Lower leg skin (tissue), 4 donors: ENCODE measurements around the gene DHX40. TPM values are rescaled to one million over a fixed set of nuclear protein-coding genes. Genes with fewer than 3 reads are reported as not detected.
"Not testable (repeated sequence)": the region's sequence is repeated elsewhere in the genome, so short reads cannot be mapped to it uniquely, and the experiment has no call there.

Experiments used
- DNase-seq, 2 donors: peaks; one replicate each; pipeline ENCODE4 v3.0.0-alpha.2; 2019; ENCODE audit warnings: low spot score in 2 of 2
- H3K4me3 ChIP-seq: fragments of 200-600 bp; sonication (generic); 2 replicates; pipeline ENCODE4 v1.5.1; 2017; ENCODE audit warnings: mild to moderate bottlenecking, low read depth; ENCODE audit not compliant: poor library complexity, severe bottlenecking
- CTCF ChIP-seq, 3 donors: fragments of 450-650 bp; IDR thresholded peaks; one replicate each; pipeline ENCODE4 v1.5.1; 2016; ENCODE audit warnings: antibody characterized with exemption in 3 of 3, mild to moderate bottlenecking in 3 of 3, moderate library complexity in 2 of 3
- POLR2A ChIP-seq, 2 donors: fragments of 450-650 bp; IDR thresholded peaks; one replicate each; pipeline ENCODE4 v1.6.1; 2016 to 2017; ENCODE audit warnings: antibody characterized with exemption in 2 of 2, mild to moderate bottlenecking in 1 of 2, moderate library complexity in 1 of 2
- WGBS, 2 donors: methylation state at CpG; one replicate each; pipeline ENCODE4 v1.1.5; 2018; 5-methylcytosine and 5-hydroxymethylcytosine counted together
- intact Hi-C: fragments of 100-400 bp; cut with DNase I; formaldehyde crosslinking; loops from one replicate; pipeline ENCODE4 v1.15.0; 2023; ENCODE audit warnings: low total_unique reads
- total RNA-seq, 4 donors: library from RNA; depleted of rRNA; stranded (reverse); fragments of >200 nt; gene quantifications; one replicate each; pipeline ENCODE4 v1.1.0, GENCODE V29; 2016

Gene DHX40
- total RNA-seq, 4 donors from 2014 or later = 35.1 to 57.3 (median 49.9) TPM

GRCh38 chr17:59652119-59652518, 86.7 kb downstream of the DHX40 start:
- no peak overlapping the region for H3K4me3 ChIP-seq
- intact Hi-C loops = no loop called here
- TF ChIP-seq CTCF (IDR thresholded peaks at IDR 0.05) (no peak), POLR2A (IDR thresholded peaks at IDR 0.05) (no peak)
- no peak for DNase-seq
- 86 to 89% methylated on average over 2 of the region's 2 CpGs for WGBS, 2 donors

DNA sequence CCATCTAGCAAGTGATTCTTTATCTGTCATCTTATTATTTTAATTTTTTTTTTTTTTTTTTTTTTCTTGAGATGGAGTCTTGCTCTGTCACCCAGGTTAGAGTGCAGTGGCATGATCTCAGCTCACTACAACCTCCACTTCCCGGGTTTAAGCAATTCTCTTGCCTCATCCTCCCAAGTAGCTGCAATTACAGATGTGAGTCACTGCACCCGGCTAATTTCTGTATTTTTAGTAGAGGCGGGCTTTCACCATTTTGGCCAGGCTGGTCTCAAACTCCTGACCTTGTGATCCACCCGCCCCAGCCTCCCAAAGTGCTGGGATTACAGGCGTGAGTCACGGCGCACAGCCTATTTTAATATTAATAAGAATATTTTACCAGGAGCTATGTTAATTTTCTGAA, 91.2 kb downstream of the DHX40 start:
- DNase-seq, intact Hi-C loops, H3K4me3 ChIP-seq: not testable (repeated sequence)
- 89 to 95% methylated on average over 7 of the region's 7 CpGs for WGBS, 2 donors

Other genes with a start within 250 kb of the DHX40 start
- gene YPEL2, start 234.0 kb upstream of the DHX40 start, total RNA-seq = 10 to 100 TPM; 20.6 to 33.1 (median 26.9) TPM
- gene CLTC, start 54.3 kb downstream of the DHX40 start, total RNA-seq = 100 to 1,000 TPM; 109 to 169 (median 140) TPM
- gene PTRH2, start 141.8 kb downstream of the DHX40 start, total RNA-seq = 10 to 100 TPM; 15.4 to 29.2 (median 18.7) TPM
- 10 to 100 TPM; 35.3 to 69.7 (median 61.1) TPM for gene VMP1, start 142.0 kb downstream of the DHX40 start, total RNA-seq